ENCODE results near the gene ETDC. TPM values are rescaled to one million over a fixed set of nuclear protein-coding genes. Genes with fewer than 3 reads are reported as not detected.

The ETDC gene
- polyA plus RNA-seq, 3 donors: not detected

GRCh38 chrX:135345107-135345589, 35.9 kb downstream of the ETDC start:
- DNase-seq (ENCODE audit: low read depth in 3 of 3, low spot score in 2 of 3): peak in 1 of 3 donors; percentile 17

DNA sequence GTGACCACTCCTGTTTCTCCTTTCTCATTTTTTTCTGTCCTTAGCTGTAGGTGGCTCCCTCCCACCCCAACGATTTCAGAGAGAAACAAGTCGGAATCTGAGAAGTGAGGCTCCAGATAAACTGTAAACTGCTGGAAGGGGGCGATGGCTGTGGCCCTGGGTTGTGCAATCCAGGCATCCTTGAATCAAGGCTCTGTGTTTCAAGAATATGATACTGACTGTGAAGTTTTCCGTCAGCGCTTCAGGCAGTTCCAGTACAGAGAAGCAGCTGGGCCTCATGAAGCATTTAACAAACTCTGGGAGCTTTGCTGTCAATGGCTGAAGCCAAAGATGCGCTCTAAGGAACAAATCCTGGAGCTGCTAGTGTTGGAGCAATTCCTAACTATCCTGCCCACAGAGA, 37.7 kb downstream of the ETDC start:
- DNase-seq (ENCODE audit: low read depth in 3 of 3, low spot score in 2 of 3): no peak

- DNase-seq (ENCODE audit: low read depth in 3 of 3, low spot score in 2 of 3): no peak
These were observed 38.2 kb downstream of the ETDC start for GRCh38 chrX:135347381-135348016.

DNA sequence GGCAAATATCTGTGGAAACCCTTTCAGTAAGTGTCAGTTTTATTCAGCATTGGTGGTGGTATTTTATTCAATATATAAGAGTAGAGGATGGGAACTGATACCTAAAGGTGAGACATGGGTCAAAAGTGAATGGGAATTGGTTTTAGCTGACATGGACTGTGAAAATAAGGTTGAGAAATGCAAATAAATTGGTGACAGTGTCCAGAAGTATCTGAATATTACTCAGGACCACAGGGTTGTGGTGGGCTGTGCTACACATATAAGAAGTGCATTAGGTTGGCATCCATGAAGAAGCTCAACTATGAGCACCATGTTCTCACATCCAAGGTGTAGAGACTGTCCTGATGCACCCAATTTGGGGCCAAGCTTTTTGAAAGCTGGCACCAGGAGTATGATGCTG, 45.0 kb downstream of the ETDC start:
- no peak for DNase-seq (ENCODE audit: low read depth in 3 of 3, low spot score in 2 of 3)

Other genes with a start within 250 kb of the ETDC start
- 1 to 10 TPM; 6.7 to 7.5 (median 6.9) TPM for gene SMIM10L2B, start 210.8 kb upstream of the ETDC start, polyA plus RNA-seq (ENCODE audit: insufficient read length in 3 of 3)
- gene ETDB, start 189.0 kb upstream of the ETDC start, polyA plus RNA-seq (ENCODE audit: insufficient read length in 3 of 3): not detected
- under 1 TPM; 0.20 to 0.29 (median 0.29) TPM for gene CT55, start 138.1 kb upstream of the ETDC start, polyA plus RNA-seq (ENCODE audit: insufficient read length in 3 of 3)
- not detected for gene ETDA, start 57.4 kb upstream of the ETDC start, polyA plus RNA-seq (ENCODE audit: insufficient read length in 3 of 3)
- 10 to 100 TPM; 18.6 to 22.9 (median 18.8) TPM for gene ZNF75D, start 34.6 kb downstream of the ETDC start, polyA plus RNA-seq (ENCODE audit: insufficient read length in 3 of 3)
- 10 to 100 TPM; 12.5 to 15.4 (median 14.4) TPM for gene ZNF449, start 35.3 kb downstream of the ETDC start, polyA plus RNA-seq (ENCODE audit: insufficient read length in 3 of 3)
- 10 to 100 TPM; 10.3 to 11.2 (median 10.4) TPM for gene SMIM10L2A, start 112.5 kb downstream of the ETDC start, polyA plus RNA-seq (ENCODE audit: insufficient read length in 3 of 3)
- gene INTS6L, start 211.2 kb downstream of the ETDC start, polyA plus RNA-seq (ENCODE audit: insufficient read length in 3 of 3): 10 to 100 TPM; 23.2 to 24.2 (median 23.8) TPM

Measured in right renal cortex interstitium (tissue), 3 donors.